MCF 10A (cell line): ENCODE measurements around the gene ARHGAP10. TPM values are rescaled to one million over a fixed set of nuclear protein-coding genes. Genes with fewer than 3 reads are reported as not detected.
"Not testable (repeated sequence)": the region's sequence is repeated elsewhere in the genome, so short reads cannot be mapped to it uniquely, and the experiment has no call there.

Experiments used
- BruUV-seq: library from RNA; stranded (reverse); fragments of 400-500 nt; replicated peaks from 2 replicates; lab custom pipeline; 2021; lab: Mats Ljungman, UMichigan
- CTCF ChIA-PET: fragments of 300-600 bp; sonication (Branson Sonifier 250); formaldehyde crosslinking; extraction: SDS; loops from one replicate; lab custom pipeline; 2021; ENCODE audit warnings: antibody characterized with exemption, inconsistent platforms; lab: Yijun Ruan, JAX
- POLR2A ChIA-PET: fragments of 300-600, 350-650 bp; sonication (Branson Sonifier 250); formaldehyde crosslinking; extraction: SDS; loops from one replicate; lab custom pipeline; 2020; ENCODE audit warnings: antibody characterized with exemption, inconsistent platforms; lab: Yijun Ruan, JAX
- DNase-seq: peaks from one replicate; pipeline ENCODE4 v3.0.0-alpha.2; 2018; ENCODE audit not compliant: unreplicated experiment
- H3K27ac Mint-ChIP-seq: one replicate; pipeline ENCODE4 v1.8.0; 2022; ENCODE audit warnings: mild to moderate bottlenecking, low read depth, mixed read lengths; ENCODE audit not compliant: unreplicated experiment
- H3K27me3 Mint-ChIP-seq: one replicate; pipeline ENCODE4 v1.8.0; 2022; ENCODE audit warnings: mixed read lengths; ENCODE audit not compliant: insufficient read depth, unreplicated experiment
- H3K36me3 Mint-ChIP-seq: one replicate; pipeline ENCODE4 v1.8.0; 2022; ENCODE audit warnings: mild to moderate bottlenecking, moderate library complexity, mixed read lengths; ENCODE audit not compliant: insufficient read depth, unreplicated experiment
- H3K4me1 Mint-ChIP-seq: one replicate; pipeline ENCODE4 v1.8.0; 2022; ENCODE audit warnings: mixed read lengths; ENCODE audit not compliant: insufficient read depth, unreplicated experiment
- H3K4me3 Mint-ChIP-seq: one replicate; pipeline ENCODE4 v1.8.0; 2022; ENCODE audit warnings: mild to moderate bottlenecking, moderate library complexity, mixed read lengths; ENCODE audit not compliant: unreplicated experiment
- H3K9me3 Mint-ChIP-seq: one replicate; pipeline ENCODE4 v1.8.0; 2022; ENCODE audit warnings: mixed read lengths; ENCODE audit not compliant: unreplicated experiment
- CTCF ChIP-seq: fragments of 200-600 bp; IDR thresholded peaks from one replicate; pipeline ENCODE4 v1.8.0; 2022; ENCODE audit warnings: antibody characterized with exemption, mild to moderate bottlenecking; ENCODE audit not compliant: unreplicated experiment
- intact Hi-C: fragments of 100-400 bp; cut with micrococcal nuclease; formaldehyde crosslinking; loops from 2 replicates; pipeline ENCODE4 v1.14.1; 2022
- total RNA-seq: library from RNA; stranded (reverse); gene quantifications from 2 replicates; pipeline ENCODE4 v1.2.3, GENCODE V29; 2022

Gene ARHGAP10
- total RNA-seq, 1 experiment from 2014 or later = 22.4 TPM

GRCh38 chr4:148081745-148082144, 349.9 kb downstream of the ARHGAP10 start:
- Mint-ChIP-seq H3K27me3 (no peaks in the 10 kb centered on the region), H3K4me3 (no peak overlapping the region), H3K36me3 (peaks cover 42% of the 10 kb centered on the region), H3K9me3 (peaks cover 8% of the 10 kb centered on the region), H3K27ac (no peak overlapping the region), H3K4me1 (no peaks in the 10 kb centered on the region)
- DNase-seq = no peak
- intact Hi-C loops = no loop called here
- BruUV-seq = no TSS peak
- TF ChIP-seq CTCF = no peak
- ChIA-PET POLR2A (no interaction called here), CTCF (interaction anchor here (1.0 kb wide), 1 partner anchor 36 kb away, joined by 6 read pairs; no protein-coding TSS in a partner anchor)

GRCh38 chr4:148083073-148083472, 351.2 kb downstream of the ARHGAP10 start:
- intact Hi-C loops, H3K9me3 Mint-ChIP-seq, BruUV-seq, H3K4me3 Mint-ChIP-seq, DNase-seq, H3K27me3 Mint-ChIP-seq, POLR2A ChIA-PET, H3K4me1 Mint-ChIP-seq, H3K27ac Mint-ChIP-seq: not testable (repeated sequence)
- CTCF ChIA-PET = interaction anchor here (0.7 kb wide), 1 partner anchor 146 kb away, joined by 3 read pairs; no protein-coding TSS in a partner anchor
- peaks cover 42% of the 10 kb centered on the region for H3K36me3 Mint-ChIP-seq

- no peak for TF ChIP-seq CTCF
- CTCF ChIA-PET = interaction anchor here (0.6 kb wide), 1 partner anchor 9 kb away, joined by 3 read pairs; no protein-coding TSS in a partner anchor
- Mint-ChIP-seq H3K27ac (no peak overlapping the region), H3K36me3 (peaks cover 6% of the 10 kb centered on the region), H3K4me3 (no peak overlapping the region), H3K27me3 (no peaks in the 10 kb centered on the region), H3K4me1 (no peaks in the 10 kb centered on the region), H3K9me3 (no peaks in the 10 kb centered on the region)
- POLR2A ChIA-PET = no interaction called here
- no TSS peak for BruUV-seq
- no peak for DNase-seq
- intact Hi-C loops = no loop called here
These were observed 357.7 kb downstream of the ARHGAP10 start for GRCh38 chr4:148089624-148090023.

GRCh38 chr4:148090029-148090428, 358.1 kb downstream of the ARHGAP10 start:
- Mint-ChIP-seq H3K4me3 (no peak overlapping the region), H3K27me3 (no peaks in the 10 kb centered on the region), H3K36me3 (peaks cover 6% of the 10 kb centered on the region), H3K9me3 (no peaks in the 10 kb centered on the region), H3K4me1 (no peaks in the 10 kb centered on the region), H3K27ac (no peak overlapping the region)
- no TSS peak for BruUV-seq
- no peak for TF ChIP-seq CTCF
- no peak for DNase-seq
- ChIA-PET POLR2A (no interaction called here), CTCF (interaction anchor here (0.6 kb wide), 1 partner anchor 9 kb away, joined by 3 read pairs; no protein-coding TSS in a partner anchor)
- intact Hi-C loops = no loop called here
